ENCODE measurements around the gene WDR89.
"Not testable (repeated sequence)": the region's sequence is repeated elsewhere in the genome, so short reads cannot be mapped to it uniquely, and the experiment has no call there.

The WDR89 gene

GRCh38 chr14:63641473-63642228 is at the start of gene WDR89:
Gene WDR89, minus strand, starts transcription at chr14:63641871. Its CDS starts 41,929 bp downstream, at chr14:63599942.
- DNase-seq: peak; percentile 100

- no peak for DNase-seq
Observed at GRCh38 chr14:63689132-63689531, 47.5 kb upstream of the WDR89 start.

GRCh38 chr14:63686926-63687325 is 45.3 kb upstream of the WDR89 start:
- DNase-seq: no peak

- no peak for DNase-seq
Observed at GRCh38 chr14:63685401-63685800, 43.7 kb upstream of the WDR89 start.

DNA sequence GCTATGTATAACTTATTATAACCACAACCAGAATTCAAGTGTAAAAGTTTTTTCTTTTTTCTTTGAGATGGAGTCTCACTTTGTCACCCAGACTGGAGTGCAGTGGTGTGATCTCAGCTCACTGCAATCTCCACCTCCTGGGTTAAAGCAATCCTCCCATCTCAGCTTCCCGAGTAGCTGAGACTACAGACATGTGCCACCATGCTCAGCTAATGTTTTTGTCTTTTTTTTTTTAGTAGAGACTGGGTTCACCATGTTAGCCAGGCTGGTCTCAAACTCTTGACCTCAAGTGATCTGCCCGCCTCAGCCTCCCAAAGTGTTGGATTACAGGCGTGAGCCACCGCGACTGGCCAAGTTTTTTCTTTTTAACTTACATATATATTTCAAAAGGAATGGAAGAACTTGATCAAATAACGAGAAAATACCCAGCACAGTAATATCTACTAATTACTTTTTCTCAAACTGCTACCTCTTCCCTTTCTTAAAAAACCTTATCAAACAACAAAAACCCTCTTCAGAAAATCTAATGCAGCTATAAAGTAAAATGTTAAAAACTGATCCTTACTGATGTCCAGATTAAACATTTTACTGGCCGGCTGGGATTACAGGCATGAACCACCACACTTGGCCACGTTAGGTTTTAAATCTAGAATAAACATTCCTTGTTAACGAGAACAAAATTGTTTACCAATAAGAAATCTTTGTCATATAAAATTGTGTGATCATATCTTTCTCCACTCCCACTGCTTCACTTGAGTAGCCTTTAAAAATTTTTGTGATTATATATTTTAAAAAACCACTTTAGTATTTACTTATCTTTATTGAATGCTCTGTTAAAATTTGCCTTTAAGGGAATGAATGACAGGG is 41.3 kb upstream of the WDR89 start:
- no peak for DNase-seq

DNA sequence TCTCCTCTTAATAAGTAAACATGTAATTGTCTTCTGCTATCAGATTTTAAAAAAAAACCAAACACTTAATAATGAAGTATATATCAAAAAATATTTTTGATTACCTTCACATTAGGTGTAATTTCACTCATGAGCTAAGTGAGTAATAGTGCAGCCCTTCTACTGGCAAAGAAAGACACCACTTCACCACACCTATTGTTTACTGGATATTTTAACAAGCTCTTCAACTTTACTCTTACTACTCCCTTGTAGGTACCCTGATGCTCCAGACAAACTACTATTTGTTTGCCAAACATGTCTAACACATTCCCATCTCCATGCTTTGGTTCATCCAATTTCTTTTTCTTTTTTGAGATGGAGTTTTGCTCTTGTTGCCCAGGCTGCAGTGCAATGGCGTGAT is 36.9 kb upstream of the WDR89 start:
- no peak for DNase-seq

DNA sequence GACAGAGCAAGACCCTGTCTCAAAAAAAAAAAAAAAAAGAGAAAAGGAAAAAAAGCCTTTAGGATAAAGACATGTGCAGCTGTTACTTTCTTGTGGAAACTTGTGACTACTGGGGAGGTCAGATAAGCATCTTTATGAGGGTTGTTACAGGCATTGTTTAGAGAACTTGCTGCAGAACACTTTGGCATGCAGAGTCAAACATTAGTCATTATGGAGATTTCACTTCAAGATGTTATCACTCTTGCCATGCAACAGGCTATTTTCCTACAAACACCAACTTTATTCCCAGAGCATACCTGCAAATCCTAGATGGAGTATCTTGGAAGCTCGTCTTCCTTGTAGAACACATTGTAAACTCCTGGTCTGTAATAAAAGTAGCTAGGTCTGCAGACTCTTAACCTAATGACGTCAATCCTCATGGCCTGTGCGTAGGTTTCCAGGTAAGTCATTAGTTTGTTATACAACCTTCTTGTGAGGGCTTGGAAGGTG is 36.3 kb upstream of the WDR89 start:
- no peak for DNase-seq

GRCh38 chr14:63676615-63677014 is 34.9 kb upstream of the WDR89 start:
- DNase-seq: no peak

GRCh38 chr14:63673886-63674497 is 32.3 kb upstream of the WDR89 start:
- no peak for DNase-seq

DNA sequence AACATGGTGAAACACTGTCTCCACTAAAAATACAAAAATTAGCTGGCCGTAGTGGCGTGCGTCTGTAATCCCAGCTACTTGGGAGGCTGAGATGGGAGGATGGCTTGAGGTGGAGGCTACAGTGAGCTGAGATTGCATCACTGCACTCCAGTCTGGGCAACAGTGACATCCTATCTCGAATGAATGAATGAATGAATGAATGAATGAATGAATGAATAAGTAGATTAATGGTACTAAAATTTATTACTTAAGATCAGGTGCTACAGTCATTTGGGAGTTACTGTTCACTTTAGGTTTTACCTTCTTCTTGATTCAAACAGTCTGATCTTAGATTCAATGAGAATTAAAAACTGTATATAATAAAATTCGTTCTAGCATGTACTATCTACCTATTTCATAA is 31.6 kb upstream of the WDR89 start:
- no peak for DNase-seq

DNA sequence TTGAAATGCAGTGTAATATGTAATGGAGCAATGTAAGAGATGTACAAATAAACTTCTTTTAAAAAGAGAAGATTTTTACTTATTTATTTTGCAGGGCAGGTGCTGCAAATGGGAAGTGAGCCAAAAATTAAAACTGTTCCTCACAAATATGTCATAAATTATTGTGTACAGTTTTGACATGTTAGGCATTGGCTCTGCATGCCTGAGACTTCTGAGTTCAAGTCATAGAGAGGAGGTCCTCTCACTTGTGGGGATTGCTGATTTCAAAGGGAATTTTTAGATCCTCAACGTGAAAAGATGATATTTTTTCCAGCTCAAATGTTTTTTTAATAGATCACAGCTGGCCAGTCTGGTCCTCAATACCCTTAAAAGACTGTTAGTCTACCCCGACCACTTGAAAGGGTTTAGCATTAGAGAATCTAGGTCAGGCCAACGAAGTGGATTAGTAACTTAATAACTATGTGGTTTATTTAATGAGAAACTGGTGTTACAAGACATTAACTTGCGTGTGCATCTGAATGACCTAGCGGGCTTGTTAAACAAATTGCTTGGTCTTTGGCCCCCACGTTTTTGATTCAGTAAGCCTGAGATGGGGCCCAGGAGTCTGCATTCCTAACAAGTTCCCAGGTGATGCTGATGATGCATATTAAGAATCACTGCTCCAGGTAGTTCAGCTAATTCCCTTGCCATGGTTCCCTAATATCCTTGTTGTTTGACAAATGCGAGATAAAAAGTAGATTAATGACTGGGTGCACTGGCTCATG is 30.9 kb upstream of the WDR89 start:
- peak; percentile 32 for DNase-seq

DNA sequence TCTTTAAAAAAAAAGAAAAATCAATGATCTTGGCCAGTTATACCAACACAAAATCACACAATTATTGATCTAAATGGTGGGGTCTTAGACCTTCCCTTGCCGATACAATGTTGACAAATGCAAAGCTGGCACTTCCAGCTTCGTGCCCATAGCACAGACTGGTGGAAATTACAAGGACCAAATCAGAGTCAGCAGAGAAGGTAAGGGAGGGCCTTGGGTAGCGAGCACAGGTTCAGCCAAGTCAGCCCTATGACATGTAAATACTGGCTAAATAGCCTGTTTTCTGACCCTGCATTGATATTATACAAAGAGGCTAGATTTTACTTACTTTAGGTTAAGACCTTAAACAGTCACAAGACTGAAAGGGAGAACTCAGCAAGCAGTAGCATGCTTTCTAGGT is 30.3 kb upstream of the WDR89 start:
- no peak for DNase-seq

GRCh38 chr14:63670692-63671091 is 29.0 kb upstream of the WDR89 start:
- no peak for DNase-seq

- no peak for DNase-seq
Observed at GRCh38 chr14:63666335-63666734, 24.7 kb upstream of the WDR89 start.

GRCh38 chr14:63663428-63664341 is 22.0 kb upstream of the WDR89 start:
- no peak for DNase-seq

DNA sequence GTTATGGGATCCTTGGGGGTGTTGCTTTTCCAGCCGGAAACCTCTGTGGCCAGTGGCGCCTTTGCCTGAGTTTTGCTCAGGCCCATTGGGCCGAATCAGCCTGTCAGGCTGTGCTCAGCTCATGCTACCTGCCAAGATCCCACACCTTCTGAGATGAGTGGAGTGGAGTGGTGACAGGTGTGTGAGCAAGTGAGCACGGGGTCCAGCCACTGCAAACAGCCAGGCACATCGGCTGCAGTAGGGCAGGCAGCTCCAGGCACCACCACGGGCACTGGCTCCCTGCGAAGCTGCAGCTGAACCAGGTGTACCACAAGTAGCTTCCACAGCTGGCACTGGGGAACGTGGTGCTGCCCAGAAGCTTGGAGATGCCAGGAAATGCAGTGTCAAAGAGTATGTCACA is 21.1 kb upstream of the WDR89 start:
- DNase-seq: no peak

DNA sequence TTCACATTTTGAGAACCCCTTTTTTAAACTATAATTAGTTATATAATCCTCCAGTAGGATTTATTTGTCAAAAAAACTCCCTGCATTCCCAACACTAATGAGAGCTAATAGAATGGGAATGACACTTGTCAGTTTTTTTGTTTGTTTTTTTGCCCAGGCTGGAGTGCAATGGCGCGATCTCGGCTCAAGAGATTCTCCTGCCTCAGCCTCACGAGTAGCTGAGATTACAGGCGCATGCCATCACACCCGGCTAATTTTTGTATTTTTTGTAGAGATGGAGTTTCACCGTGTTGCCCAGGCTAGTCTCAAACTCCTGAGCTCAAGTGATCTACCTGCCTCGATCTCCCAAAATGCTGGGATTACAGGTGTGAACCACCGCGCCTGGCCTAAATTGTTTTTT is 20.2 kb upstream of the WDR89 start:
- DNase-seq: not testable (repeated sequence)

DNA sequence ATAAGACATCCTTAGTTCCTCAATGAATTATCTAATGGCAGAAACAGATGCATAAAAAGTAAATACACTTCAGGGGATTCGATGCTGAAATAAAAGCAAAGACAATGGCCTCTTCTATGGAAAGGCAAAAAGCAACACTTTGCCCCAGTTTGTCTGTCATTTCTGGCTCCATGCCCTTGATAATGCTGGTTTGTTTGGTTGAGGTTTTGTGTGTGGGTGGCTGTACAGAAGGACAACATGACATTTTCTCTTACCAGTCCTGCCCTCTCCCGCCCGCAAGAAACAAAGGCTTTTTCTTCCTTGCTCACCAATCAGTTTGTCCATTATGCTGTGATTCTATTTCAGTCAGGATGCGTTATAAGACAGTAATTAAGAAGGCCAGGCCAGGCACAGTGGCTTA is 18.1 kb upstream of the WDR89 start:
- no peak for DNase-seq

DNA sequence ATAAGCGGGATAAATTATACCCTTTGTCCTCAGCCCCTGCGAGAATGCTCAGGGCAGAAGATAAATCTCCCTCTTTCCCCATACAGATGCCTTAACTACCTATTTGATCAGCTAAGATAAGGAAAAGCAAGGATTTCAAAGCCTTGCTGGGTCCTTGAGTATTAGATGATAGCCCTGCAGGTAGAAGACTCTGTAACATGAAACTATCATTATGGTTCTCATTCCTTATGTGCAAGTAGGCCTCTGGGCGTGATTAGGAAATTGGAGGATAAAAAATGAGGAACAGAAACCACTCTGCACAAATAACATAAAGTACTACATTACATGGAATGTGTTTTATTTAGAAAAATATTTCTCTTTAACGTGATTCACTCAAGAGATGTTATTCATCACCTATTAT is 14.5 kb upstream of the WDR89 start:
- no peak for DNase-seq

GRCh38 chr14:63654936-63655335 is 13.3 kb upstream of the WDR89 start:
- DNase-seq: no peak

- DNase-seq: no peak
Observed at GRCh38 chr14:63654346-63654745, 12.7 kb upstream of the WDR89 start.

GRCh38 chr14:63652406-63652805 is 10.7 kb upstream of the WDR89 start:
- no peak for DNase-seq
